GM19467 (cell line): ENCODE measurements around the gene ISM2.
A peak's percentile ranks its signal among the peaks of the same experiment; 100 is the strongest.

Experiments used
- ATAC-seq: cut with Tn5 transposase; IDR thresholded peaks from one replicate; pipeline ENCODE4 v1.9.1; 2021; ENCODE audit warnings: mild to moderate bottlenecking, moderate library complexity; ENCODE audit not compliant: unreplicated experiment

Gene ISM2

DNA sequence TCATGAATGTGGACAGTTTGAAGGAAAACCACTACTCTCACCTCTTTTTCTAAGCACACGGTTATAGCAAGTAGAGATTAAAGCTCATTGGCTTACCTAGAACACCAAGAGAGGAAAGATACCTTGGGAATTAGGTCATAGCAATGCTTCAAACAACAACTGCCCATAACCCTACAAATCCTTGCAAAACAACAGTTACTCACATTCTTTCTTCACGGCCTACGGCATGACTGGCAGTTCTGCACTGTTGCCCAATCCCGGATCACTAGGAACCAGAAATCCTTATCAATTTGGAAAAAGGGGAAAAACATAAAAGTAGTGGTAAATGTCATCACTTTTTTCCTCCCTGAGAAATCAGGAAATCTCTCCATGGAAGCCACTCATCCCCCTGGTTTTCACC is 9.6 kb upstream of the ISM2 start:
- no peak for ATAC-seq

GRCh38 chr14:77507762-77508161 is 9.1 kb upstream of the ISM2 start:
- no peak for ATAC-seq

GRCh38 chr14:77505031-77505430 is 6.4 kb upstream of the ISM2 start:
- no peak for ATAC-seq

DNA sequence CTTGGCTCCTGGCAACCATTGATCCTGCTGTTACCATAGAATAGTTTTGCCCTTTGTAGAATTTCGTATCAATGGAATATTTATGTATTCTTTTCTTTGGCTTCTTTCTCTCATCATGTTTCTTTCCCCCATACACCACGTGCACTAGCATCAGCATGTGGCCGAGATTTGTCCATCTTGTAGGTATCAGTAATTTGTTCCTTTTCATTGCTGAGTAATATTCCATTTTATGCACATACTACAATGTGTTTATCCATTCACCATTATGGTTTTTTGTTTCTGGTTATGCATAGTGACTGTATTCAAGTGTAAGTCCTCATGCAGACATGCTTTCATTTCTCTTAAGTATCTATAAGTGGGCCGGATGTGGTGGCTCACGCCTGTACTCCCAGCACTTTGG is 4.5 kb upstream of the ISM2 start:
- no peak for ATAC-seq

- no peak for ATAC-seq
Observed at GRCh38 chr14:77502109-77502782, 3.6 kb upstream of the ISM2 start.

GRCh38 chr14:77498984-77499527 is 440 bp upstream of the ISM2 start:
- ATAC-seq, result peak; percentile 28

DNA sequence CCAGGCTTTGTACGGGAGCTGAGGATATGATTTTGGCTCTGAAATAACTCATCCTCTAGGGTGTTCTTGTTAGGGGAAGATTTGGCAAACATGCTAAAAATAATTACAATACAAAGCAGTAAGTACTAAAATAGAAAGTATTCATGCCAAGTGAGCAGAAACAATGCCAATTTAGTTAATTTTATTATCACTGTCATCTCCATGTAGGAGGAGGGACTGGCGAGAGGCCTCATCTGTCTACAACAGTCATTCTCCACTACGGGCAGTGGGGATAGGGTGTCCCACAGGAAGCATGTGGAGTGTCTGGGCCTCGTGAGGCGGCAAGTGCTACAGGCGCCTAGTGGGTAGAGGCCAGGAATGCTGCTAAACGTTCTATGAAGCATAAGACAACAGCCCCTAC is 3.3 kb downstream of the ISM2 start:
- ATAC-seq, result no peak

GRCh38 chr14:77491056-77491455 is 7.6 kb downstream of the ISM2 start:
- no peak for ATAC-seq

DNA sequence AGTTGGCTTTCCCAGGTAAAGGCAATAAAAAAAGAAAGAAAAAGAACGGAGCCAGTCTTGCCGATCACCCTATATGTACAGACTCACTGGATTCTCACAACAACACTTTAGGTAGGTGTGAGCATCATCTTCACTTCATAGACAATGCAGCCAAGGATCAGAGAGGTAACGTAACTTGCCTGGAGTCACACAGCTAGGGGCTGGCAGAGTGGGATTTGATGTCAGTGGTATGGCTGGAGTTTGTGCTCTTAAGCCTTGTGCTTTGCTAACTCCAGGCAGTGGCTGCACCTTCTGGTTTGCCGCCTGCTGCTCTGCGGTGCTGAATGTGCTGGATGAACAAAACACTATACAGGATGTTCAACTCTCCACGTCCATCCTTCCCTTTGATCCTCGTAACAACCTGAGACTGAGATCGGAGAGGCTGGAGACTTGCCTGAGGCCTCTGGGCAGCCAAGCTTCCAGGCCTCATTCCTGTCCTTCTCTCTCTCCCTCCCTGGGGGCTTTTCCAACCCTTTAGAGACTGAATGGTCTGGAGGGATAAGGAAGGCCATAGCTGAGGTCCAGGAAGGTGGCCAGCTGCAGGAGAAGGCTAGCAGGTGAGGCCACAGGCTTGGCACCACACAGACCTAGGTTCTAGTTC is 8.1 kb downstream of the ISM2 start:
- no peak for ATAC-seq

DNA sequence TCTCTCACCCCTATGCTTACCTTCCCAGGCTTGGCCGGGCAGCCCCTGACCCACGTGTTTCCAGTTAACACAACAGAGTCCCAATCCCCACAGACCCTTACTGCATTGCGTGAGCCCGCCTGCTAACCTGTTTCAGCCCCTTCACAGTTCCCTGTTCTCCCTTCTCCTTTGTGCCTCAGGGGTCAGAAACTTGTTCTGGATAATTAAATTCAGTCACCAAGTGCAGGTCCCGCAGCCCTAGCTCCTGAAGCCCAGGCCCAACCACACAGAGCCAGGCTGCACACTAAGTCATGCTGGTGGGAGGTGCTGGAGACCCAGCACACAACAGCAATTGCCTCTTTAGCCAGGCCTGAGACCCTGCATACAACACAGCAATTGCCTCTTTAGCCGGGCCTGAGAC is 9.6 kb downstream of the ISM2 start:
- no peak for ATAC-seq

GRCh38 chr14:77488558-77488957 is 10.1 kb downstream of the ISM2 start:
- ATAC-seq, result no peak

DNA sequence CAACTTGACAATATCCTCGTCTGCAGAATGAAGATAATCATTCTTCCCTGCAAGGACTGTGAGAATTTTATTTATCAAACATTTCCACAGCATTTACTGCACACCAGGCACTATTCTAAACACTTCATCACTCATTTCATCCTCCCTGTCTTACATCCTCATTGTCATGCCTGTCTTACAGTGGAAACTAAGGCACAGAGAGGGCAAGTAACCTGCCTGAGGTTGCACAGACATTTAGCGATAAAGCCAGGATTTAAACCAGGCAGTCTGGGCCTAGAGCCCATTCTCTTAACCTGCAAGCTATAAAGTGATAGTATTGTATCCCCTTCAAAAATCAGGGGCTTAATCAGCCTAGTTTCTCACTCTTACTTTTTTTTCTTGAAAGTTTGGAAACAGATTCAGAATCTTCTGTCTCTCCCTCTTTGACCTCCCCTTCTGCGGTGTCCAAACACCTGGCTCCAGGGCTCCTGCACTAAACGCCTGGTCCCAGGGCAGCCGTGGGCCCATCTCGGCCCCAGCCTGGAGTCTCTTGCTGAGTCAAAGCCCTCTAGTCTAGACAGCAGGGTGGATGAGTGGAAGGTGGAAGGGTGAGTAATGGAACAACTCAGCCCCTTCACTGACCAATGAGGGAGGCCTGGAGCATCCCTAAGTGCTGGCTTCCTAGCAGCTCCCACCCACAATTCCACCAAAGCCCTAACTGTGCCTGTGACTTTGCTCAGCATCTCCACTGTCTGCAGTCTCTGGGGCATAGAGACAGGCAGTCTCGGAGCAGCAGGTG is 12.5 kb downstream of the ISM2 start:
- ATAC-seq, result no peak

DNA sequence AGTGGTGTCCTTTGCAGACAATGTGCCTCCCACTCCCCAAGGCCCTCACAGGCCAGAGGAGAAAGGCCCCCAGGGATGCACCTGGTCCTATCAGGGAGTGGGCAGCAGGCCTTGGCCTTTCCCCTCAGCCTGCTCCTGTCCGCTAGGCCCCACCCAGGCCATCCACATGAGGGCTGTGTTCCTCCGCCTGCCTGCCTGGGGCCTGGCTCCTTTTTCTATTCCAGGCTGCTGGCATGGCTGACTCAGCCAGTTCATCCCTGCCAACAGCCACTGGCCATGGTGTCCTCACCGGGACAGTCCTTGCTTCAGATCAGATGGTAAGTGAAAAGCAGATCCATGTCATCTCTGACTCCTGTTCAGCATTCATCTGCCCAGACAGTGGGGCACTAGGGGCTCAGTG is 13.4 kb downstream of the ISM2 start:
- no peak for ATAC-seq

- no peak for ATAC-seq
Observed at GRCh38 chr14:77482422-77482821, 16.2 kb downstream of the ISM2 start.

GRCh38 chr14:77478796-77479195 is 19.8 kb downstream of the ISM2 start:
- ATAC-seq, result peak; percentile 76

- ATAC-seq, result no peak
Observed at GRCh38 chr14:77478029-77478428, 20.6 kb downstream of the ISM2 start.

- ATAC-seq, result no peak
Observed at GRCh38 chr14:77475432-77476115, 23.0 kb downstream of the ISM2 start.

DNA sequence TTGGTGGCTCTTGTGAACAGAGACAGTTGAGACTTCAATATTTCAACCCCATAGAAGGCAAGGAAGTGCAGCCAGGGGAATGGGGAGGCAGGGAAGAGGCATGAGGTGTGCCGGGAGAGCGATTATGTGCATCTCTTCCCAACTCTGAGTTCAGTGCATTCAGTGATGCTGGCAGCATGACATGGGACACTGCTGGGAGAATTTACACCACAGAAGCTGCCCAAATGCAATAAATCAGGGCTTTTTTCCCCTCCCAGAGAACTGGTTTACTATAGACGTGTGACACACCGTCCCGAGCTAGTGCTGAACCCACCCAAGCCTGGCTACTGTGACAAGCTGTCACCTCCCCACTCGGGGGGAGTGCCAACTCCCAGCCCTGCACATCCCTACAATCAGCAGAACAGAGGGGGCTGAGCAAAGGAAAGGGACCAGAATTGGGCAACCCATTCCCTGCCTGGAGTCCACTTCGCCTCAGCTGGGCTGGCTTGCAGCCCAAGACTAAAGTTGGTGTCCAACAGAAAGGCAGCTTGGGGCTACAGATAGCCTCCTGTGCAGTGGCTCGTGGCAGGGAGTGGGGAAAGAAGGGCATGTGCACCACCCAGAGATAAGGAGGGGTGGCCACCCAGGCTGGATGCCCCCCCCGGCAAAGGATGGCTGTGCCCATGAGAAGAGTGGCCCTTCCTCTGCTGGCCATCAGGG is 24.0 kb downstream of the ISM2 start:
- no peak for ATAC-seq

DNA sequence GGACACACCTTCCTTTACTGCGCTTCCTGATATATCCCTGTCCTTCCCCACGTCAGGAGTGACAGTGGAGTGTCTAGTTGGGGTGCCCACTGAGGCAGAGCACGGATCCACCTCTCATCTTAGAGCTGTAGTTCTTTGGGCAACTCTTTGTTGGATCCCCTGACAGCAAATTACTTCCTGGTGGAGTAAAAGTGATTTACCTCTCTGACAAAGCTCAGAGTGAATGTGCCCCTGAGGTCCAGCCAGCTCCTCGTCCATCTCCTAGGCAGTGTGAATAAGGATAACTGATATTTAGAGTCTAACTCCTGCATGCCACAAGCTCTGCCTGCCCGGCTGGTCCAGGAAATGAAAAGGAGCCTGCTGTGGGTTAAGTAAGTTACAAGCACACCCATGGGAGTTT is 24.7 kb downstream of the ISM2 start:
- no peak for ATAC-seq

DNA sequence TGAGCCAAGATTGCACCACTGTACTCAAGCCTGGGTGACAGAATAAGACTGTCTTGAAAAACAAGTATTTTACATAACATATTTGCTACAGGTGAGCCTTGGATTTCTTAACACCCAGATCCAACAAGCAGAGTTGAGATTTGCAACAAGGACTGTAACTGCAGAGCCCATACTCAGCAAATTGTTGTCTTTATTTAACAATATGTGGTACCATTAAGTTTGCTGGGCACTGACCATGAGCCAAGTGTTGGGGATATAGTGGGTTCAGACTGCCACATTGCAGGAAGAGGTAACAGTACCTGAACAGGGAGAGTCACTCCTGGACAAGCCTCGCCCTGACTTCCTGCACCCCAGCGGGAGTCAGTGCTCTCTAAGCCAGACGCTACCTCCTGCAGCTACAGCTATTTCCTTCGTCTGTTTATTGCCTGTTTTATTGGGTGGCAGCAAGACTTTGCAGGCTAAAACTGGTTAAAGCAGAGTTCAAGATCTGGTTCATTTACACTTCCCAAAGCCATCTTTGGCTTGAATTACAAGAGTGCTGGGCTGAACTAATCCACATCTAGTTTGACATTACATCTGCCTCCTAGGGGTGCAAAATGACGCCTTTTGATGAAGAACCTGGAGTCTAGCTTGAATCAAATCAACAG is 28.3 kb downstream of the ISM2 start:
- ATAC-seq, result no peak
